LNCaP clone FGC (cell line): ENCODE data around the gene AURKAIP1.

ENCODE experiments used
- DNase-seq: peaks from one replicate; pipeline ENCODE4 v3.0.0-alpha.2; 2011; ENCODE audit warnings: low read depth
- H3K4me3 ChIP-seq: 2 replicates; pipeline ENCODE4 v1.5.1; 2011; ENCODE audit warnings: mild to moderate bottlenecking, low read depth, low read length, control low read depth
- CTCF ChIP-seq: IDR thresholded peaks from 2 replicates; pipeline ENCODE4 v1.5.1; 2012; ENCODE audit warnings: mild to moderate bottlenecking; ENCODE audit not compliant: control insufficient read depth, insufficient read depth; ENCODE audit errors: extremely low read depth

The AURKAIP1 gene

GRCh38 chr1:1398677-1399186, 23.7 kb upstream of the AURKAIP1 start:
- no peak for DNase-seq
- peak overlapping the region; percentile 99 for H3K4me3 ChIP-seq
- no peak for TF ChIP-seq CTCF

GRCh38 chr1:1397839-1398523, 23.0 kb upstream of the AURKAIP1 start:
- peak overlapping the region; percentile 99 for H3K4me3 ChIP-seq
- DNase-seq, result no peak
- no peak for TF ChIP-seq CTCF

- TF ChIP-seq CTCF, result no peak
- no peak for DNase-seq
- no peak overlapping the region for H3K4me3 ChIP-seq
Measured at GRCh38 chr1:1395166-1395565, 20.2 kb upstream of the AURKAIP1 start.

- no peak overlapping the region for H3K4me3 ChIP-seq
- no peak for DNase-seq
Measured at GRCh38 chr1:1394116-1394515, 19.1 kb upstream of the AURKAIP1 start.

GRCh38 chr1:1393428-1393827, 18.4 kb upstream of the AURKAIP1 start:
- no peak for DNase-seq
- H3K4me3 ChIP-seq, result no peak overlapping the region
- TF ChIP-seq CTCF, result no peak

More at GRCh38 chr1:1394116-1394515, 19.1 kb upstream of the AURKAIP1 start:
- TF ChIP-seq CTCF, result no peak

GRCh38 chr1:1393014-1393413, 18.0 kb upstream of the AURKAIP1 start:
- TF ChIP-seq CTCF, result no peak
- no peak overlapping the region for H3K4me3 ChIP-seq
- no peak for DNase-seq

GRCh38 chr1:1391225-1391624, 16.2 kb upstream of the AURKAIP1 start:
- H3K4me3 ChIP-seq, result no peak overlapping the region
- no peak for TF ChIP-seq CTCF
- DNase-seq, result no peak
